ENCODE data around the gene CNOT4.

The CNOT4 gene

DNA sequence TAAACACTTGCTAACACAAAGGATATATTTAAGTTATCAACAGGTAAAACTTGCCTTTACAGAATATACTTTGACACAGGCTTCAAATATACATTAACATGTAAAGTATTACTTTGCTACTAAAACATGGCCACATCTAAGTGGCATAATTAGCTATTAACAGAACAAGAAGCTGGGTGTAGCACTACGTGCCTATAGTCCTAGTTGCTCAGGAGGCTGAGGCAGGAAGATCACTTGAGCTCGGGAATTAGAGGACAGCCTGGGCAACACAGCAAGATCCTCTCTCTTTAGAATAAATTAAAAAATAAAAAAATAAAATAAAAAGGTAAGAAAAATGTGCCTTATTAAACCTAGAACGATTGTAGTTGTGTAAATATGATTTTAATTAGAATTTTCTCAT, 106.6 kb downstream of the CNOT4 start:
- DNase-seq (ENCODE audit: low read depth, low spot score): no peak
- H3K9me3 ChIP-seq (ENCODE audit: low read depth, low read length): no peaks in the 10 kb centered on the region

DNA sequence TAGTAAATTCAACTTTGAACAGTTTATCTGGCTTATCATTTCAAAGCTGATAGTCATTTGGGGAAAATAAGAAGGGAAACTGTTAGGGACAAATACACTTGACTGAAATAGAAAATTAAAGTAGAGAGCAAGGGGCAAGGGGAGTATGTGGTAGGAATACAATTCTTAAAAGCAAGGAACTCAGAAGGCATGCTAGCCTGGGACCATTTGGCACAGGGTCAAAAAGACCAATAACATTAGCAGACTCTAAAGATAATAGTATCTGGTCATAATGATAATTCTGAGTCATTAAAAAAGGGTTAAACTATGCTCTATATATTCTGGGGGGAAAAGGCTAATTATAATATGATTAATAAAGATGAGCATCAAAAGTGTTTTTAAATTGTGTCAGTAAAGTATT, 112.2 kb downstream of the CNOT4 start:
- no peak for TF ChIP-seq EZH2 (IDR thresholded peaks at IDR 0.05)
- Histone ChIP-seq H3K9ac (ENCODE audit: insufficient read length) (no peak overlapping the region), H3K27ac (no peak overlapping the region), H3K36me3 (ENCODE audit: insufficient read depth, low read length) (peaks cover 22% of the 10 kb centered on the region), H3K9me3 (ENCODE audit: low read depth, low read length) (no peaks in the 10 kb centered on the region), H3K4me3 (no peak overlapping the region)
- no peak for DNase-seq (ENCODE audit: low read depth, low spot score)

More for the DNA sequence above, 106.6 kb downstream of the CNOT4 start:
- H3K4me3 ChIP-seq: no peak overlapping the region
- H3K9ac ChIP-seq (ENCODE audit: insufficient read length): no peak overlapping the region
- no peak for TF ChIP-seq EZH2 (IDR thresholded peaks at IDR 0.05)
- TF ChIP-seq POLR2AphosphoS5 (IDR thresholded peaks at IDR 0.05; ENCODE audit: borderline replicate concordance, low read depth, low read length): no peak
- TF ChIP-seq FOXP2 (optimal IDR thresholded peaks at IDR 0.05; ENCODE audit: control extremely low read depth, extremely low read length, insufficient read depth): no peak
- H3K36me3 ChIP-seq (ENCODE audit: insufficient read depth, low read length): no peaks in the 10 kb centered on the region
- no peak overlapping the region for H3K27ac ChIP-seq

DNA sequence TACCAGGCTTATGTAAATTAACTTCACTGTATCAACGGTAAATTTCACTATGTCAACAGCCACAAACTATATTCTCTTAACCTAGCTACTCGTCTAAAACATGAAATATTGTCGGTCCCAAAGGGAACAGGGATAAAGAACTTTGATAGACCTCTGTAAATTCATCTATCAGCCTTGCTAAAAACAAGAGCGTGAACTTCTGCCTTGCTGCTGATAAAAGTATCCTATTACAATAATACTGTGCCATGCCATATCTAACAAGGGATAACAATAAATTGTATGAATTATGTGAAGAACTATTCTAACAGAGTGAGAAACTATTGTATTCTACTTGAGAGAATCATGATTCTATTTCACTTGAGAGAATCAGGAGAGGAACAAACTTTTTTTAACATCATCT, 117.2 kb downstream of the CNOT4 start:
- TF ChIP-seq EZH2 (IDR thresholded peaks at IDR 0.05) (no peak), FOXP2 (optimal IDR thresholded peaks at IDR 0.05; ENCODE audit: control extremely low read depth, extremely low read length, insufficient read depth) (no peak), POLR2AphosphoS5 (IDR thresholded peaks at IDR 0.05; ENCODE audit: borderline replicate concordance, low read depth, low read length) (no peak)
- Histone ChIP-seq H3K27ac (no peak overlapping the region), H3K4me3 (no peak overlapping the region), H3K9me3 (ENCODE audit: low read depth, low read length) (no peaks in the 10 kb centered on the region), H3K36me3 (ENCODE audit: insufficient read depth, low read length) (peaks cover 26% of the 10 kb centered on the region), H3K9ac (ENCODE audit: insufficient read length) (no peak overlapping the region)
- DNase-seq (ENCODE audit: low read depth, low spot score): no peak

DNA sequence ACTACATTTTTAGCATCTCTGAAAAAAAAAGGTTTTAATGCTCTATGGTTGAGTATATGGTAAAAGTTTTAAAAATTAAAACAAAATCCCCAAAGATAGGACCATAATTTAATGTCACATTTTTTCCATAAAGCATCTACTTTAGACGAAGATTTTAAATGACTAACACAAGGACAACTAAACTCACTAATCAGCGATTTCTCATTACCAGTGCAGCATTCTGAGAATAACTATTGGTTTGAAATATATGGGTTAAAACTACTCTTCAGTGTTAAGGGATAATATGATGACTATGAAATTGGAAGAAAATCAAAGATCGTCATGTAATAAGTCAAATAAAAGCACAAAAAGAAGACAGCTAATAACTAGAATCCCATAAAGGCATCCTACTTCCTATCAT, 118.4 kb downstream of the CNOT4 start:
- Histone ChIP-seq H3K4me3 (no peak overlapping the region), H3K27ac (no peak overlapping the region), H3K9me3 (ENCODE audit: low read depth, low read length) (no peaks in the 10 kb centered on the region), H3K9ac (ENCODE audit: insufficient read length) (no peak overlapping the region), H3K36me3 (ENCODE audit: insufficient read depth, low read length) (peaks cover 26% of the 10 kb centered on the region)
- TF ChIP-seq POLR2AphosphoS5 (IDR thresholded peaks at IDR 0.05; ENCODE audit: borderline replicate concordance, low read depth, low read length) (no peak), FOXP2 (optimal IDR thresholded peaks at IDR 0.05; ENCODE audit: control extremely low read depth, extremely low read length, insufficient read depth) (no peak), EZH2 (IDR thresholded peaks at IDR 0.05) (no peak)
- DNase-seq (ENCODE audit: low read depth, low spot score): no peak

DNA sequence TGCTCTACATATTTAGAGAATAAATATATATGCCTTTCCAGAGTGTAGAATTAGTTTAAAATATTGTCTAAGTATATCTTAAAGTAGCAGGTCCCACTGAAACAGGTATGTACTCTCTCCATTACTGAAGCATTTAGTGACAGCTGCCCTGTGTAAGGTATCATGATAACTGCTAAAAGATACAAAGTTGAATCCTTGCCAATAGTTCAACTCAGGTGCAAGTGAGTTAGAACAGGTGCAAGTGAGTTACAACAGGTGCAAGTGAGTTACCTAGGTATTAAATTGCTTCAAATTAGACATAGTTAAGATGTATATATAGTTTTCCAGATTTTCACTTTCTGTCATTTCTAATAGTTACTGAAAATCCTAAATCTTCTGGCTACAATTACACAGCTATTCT, 119.1 kb downstream of the CNOT4 start:
- Histone ChIP-seq H3K4me3 (no peak overlapping the region), H3K36me3 (ENCODE audit: insufficient read depth, low read length) (peaks cover 26% of the 10 kb centered on the region), H3K9ac (ENCODE audit: insufficient read length) (no peak overlapping the region), H3K27ac (no peak overlapping the region), H3K9me3 (ENCODE audit: low read depth, low read length) (no peaks in the 10 kb centered on the region)
- DNase-seq (ENCODE audit: low read depth, low spot score): no peak
- TF ChIP-seq POLR2AphosphoS5 (IDR thresholded peaks at IDR 0.05; ENCODE audit: borderline replicate concordance, low read depth, low read length) (no peak), EZH2 (IDR thresholded peaks at IDR 0.05) (no peak), FOXP2 (optimal IDR thresholded peaks at IDR 0.05; ENCODE audit: control extremely low read depth, extremely low read length, insufficient read depth) (no peak)

DNA sequence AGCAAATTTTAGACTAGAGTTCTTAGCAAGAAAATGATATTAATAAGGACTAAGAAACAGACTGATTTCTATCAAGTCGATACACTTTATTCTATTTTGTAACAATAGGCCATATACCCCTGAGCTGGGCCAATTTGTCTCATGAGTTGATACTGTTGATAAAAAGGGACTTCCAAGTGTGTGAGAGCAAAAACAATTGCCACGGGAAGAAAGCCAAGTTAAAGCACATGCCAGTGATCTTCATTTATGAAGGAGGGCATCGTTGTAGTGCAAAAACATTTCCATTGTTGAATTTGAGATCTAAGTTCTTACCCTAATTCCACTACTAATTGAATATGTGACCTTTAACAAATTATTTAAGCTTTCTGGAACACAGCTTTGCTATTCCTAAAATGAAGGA, 119.9 kb downstream of the CNOT4 start:
- Histone ChIP-seq H3K9ac (ENCODE audit: insufficient read length) (no peak overlapping the region), H3K36me3 (ENCODE audit: insufficient read depth, low read length) (peaks cover 20% of the 10 kb centered on the region), H3K9me3 (ENCODE audit: low read depth, low read length) (no peaks in the 10 kb centered on the region), H3K4me3 (no peak overlapping the region), H3K27ac (no peak overlapping the region)
- DNase-seq (ENCODE audit: low read depth, low spot score): no peak
- TF ChIP-seq FOXP2 (optimal IDR thresholded peaks at IDR 0.05; ENCODE audit: control extremely low read depth, extremely low read length, insufficient read depth) (no peak), POLR2AphosphoS5 (IDR thresholded peaks at IDR 0.05; ENCODE audit: borderline replicate concordance, low read depth, low read length) (no peak), EZH2 (IDR thresholded peaks at IDR 0.05) (no peak)

DNA sequence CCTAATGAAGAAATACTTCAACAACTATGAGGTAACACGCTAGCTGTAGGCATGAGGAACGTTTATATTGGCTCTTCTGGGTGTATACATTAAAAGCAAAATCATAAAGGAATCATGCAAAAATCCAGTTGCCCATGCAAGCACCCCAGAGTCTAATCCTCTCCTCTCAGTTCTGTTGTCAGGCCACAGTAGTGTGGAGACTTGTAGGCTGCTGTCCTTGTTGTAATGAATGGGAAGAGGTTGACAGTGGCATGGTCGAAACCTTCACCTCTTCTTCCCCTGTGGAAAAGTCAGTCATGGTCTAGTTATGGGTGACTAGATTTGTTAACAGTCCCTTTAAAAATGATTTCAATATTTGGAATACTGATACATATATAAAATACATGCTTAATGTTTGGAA, 121.3 kb downstream of the CNOT4 start:
- Histone ChIP-seq H3K9me3 (ENCODE audit: low read depth, low read length) (no peaks in the 10 kb centered on the region), H3K4me3 (no peak overlapping the region), H3K36me3 (ENCODE audit: insufficient read depth, low read length) (peaks cover 11% of the 10 kb centered on the region), H3K27ac (no peak overlapping the region), H3K9ac (ENCODE audit: insufficient read length) (no peak overlapping the region)
- TF ChIP-seq POLR2AphosphoS5 (IDR thresholded peaks at IDR 0.05; ENCODE audit: borderline replicate concordance, low read depth, low read length) (no peak), FOXP2 (optimal IDR thresholded peaks at IDR 0.05; ENCODE audit: control extremely low read depth, extremely low read length, insufficient read depth) (no peak), EZH2 (IDR thresholded peaks at IDR 0.05) (no peak)
- DNase-seq (ENCODE audit: low read depth, low spot score): no peak

DNA sequence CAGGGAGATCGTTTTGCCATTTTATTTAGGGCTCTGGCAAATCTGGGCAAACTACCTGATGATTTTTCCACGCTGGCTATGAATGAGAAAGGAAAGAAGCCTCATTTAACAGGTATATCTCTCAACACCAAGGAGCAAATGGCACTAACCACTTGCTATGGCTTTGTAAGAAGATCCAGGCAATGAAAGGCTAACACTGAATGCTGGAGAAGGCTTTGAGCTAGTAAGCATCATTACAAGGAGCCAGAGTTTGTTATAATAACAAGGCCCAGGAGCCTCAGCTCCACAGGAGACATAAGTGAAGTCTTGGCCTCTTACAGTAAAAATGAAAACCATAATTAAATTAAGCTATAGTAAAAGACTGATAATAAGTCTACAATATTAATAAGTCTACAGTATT, 123.1 kb downstream of the CNOT4 start:
- Histone ChIP-seq H3K9me3 (ENCODE audit: low read depth, low read length) (no peaks in the 10 kb centered on the region), H3K4me3 (no peak overlapping the region), H3K27ac (no peak overlapping the region), H3K9ac (ENCODE audit: insufficient read length) (no peak overlapping the region), H3K36me3 (ENCODE audit: insufficient read depth, low read length) (peaks cover 4% of the 10 kb centered on the region; the same call in 1 of the 2 replicates)
- DNase-seq (ENCODE audit: low read depth, low spot score): no peak
- TF ChIP-seq EZH2 (IDR thresholded peaks at IDR 0.05) (no peak), FOXP2 (optimal IDR thresholded peaks at IDR 0.05; ENCODE audit: control extremely low read depth, extremely low read length, insufficient read depth) (no peak), POLR2AphosphoS5 (IDR thresholded peaks at IDR 0.05; ENCODE audit: borderline replicate concordance, low read depth, low read length) (no peak)

DNA sequence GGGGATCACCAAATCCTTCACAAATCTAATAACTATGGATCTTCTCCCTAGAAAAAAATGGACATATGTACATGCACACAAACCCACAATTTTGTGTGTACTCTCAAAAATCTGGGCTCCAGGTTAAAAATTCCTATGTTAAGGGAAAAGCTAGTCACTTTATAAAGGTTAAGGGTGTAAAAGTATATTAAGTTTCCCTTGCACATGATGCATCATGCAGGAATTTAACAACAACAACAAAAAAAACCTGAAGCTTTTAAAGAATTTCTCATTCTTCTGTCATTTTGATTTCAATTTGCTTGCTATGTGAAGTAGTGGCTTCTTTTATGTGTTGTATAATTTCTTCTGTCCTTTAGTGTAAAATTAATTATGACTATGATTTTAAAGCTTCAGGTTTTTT, 123.7 kb downstream of the CNOT4 start:
- no peak overlapping the region for H3K27ac ChIP-seq
- TF ChIP-seq POLR2AphosphoS5 (IDR thresholded peaks at IDR 0.05; ENCODE audit: borderline replicate concordance, low read depth, low read length) (no peak), FOXP2 (optimal IDR thresholded peaks at IDR 0.05; ENCODE audit: control extremely low read depth, extremely low read length, insufficient read depth) (no peak), EZH2 (IDR thresholded peaks at IDR 0.05) (no peak)
- no peak overlapping the region for H3K4me3 ChIP-seq
- no peak for DNase-seq (ENCODE audit: low read depth, low spot score)
- no peaks in the 10 kb centered on the region for H3K9me3 ChIP-seq (ENCODE audit: low read depth, low read length)
- no peak overlapping the region for H3K9ac ChIP-seq (ENCODE audit: insufficient read length)
- H3K36me3 ChIP-seq (ENCODE audit: insufficient read depth, low read length): peaks cover 4% of the 10 kb centered on the region; the same call in 1 of the 2 replicates

All from SK-N-MC (cell line).